Activated T-helper 17 cell treated with anti-CD3 and anti-CD28 coated beads, Interleukin-2, amount 50 U/mL, for 72 hours (primary cell): ENCODE measurements around the gene PFDN6. TPM values are rescaled to one million over a fixed set of nuclear protein-coding genes. Genes with fewer than 3 reads are reported as not detected.
A peak's percentile ranks its signal among the peaks of the same experiment; 100 is the strongest.
"Not testable (repeated sequence)": the region's sequence is repeated elsewhere in the genome, so short reads cannot be mapped to it uniquely, and the experiment has no call there.

Experiments
- ATAC-seq: fragments of 150-1000 bp; cut with Tn5 transposase; replicated peaks from 2 replicates; pipeline ENCODE4 v1.10.0; 2021; ENCODE audit warnings: mild to moderate bottlenecking, moderate library complexity
- H3K27ac Mint-ChIP-seq: one replicate; pipeline ENCODE4 v1.8.0; 2022; ENCODE audit warnings: mixed read lengths
- H3K27me3 Mint-ChIP-seq: one replicate; pipeline ENCODE4 v1.8.0; 2022; ENCODE audit warnings: mixed read lengths
- H3K36me3 Mint-ChIP-seq: one replicate; pipeline ENCODE4 v1.8.0; 2022; ENCODE audit warnings: low read depth, mild to moderate bottlenecking, mixed read lengths
- H3K4me1 Mint-ChIP-seq: one replicate; pipeline ENCODE4 v1.8.0; 2022; ENCODE audit warnings: mixed read lengths
- H3K4me3 Mint-ChIP-seq: one replicate; pipeline ENCODE4 v1.8.0; 2022; ENCODE audit warnings: mild to moderate bottlenecking, mixed read lengths
- H3K9me3 Mint-ChIP-seq: one replicate; pipeline ENCODE4 v1.8.0; 2022; ENCODE audit warnings: mixed read lengths
- total RNA-seq, 2 donors: library from RNA; stranded (reverse); gene quantifications; one replicate each; pipeline ENCODE4 v1.2.3, GENCODE V29; 2022

The PFDN6 gene
- 10 to 100 TPM; 57.9 to 81.2 TPM for total RNA-seq

GRCh38 chr6:33288921-33289783, at the start of gene PFDN6, which contains the start of gene WDR46:
Gene PFDN6, plus strand, starts transcription at chr6:33289601. Its CDS starts 256 bp downstream, at chr6:33289857.
Gene WDR46, minus strand, starts transcription at chr6:33289239. Its CDS starts 69 bp downstream, at chr6:33289170.
- H3K36me3 Mint-ChIP-seq: peaks cover 94% of the 10 kb centered on the region
- H3K4me3 Mint-ChIP-seq: peak within 1 kb of the TSS; percentile 84
- H3K9me3 Mint-ChIP-seq: no peaks in the 10 kb centered on the region
- ATAC-seq: peak; percentile 98
- H3K4me1 Mint-ChIP-seq: peaks cover 27% of the 10 kb centered on the region
- H3K27ac Mint-ChIP-seq: peak within 1 kb of the TSS; percentile 89
- H3K27me3 Mint-ChIP-seq: no peaks in the 10 kb centered on the region

- peaks cover 14% of the 10 kb centered on the region for H3K4me1 Mint-ChIP-seq
- H3K27ac Mint-ChIP-seq: peak overlapping the region; percentile 67
- H3K4me3 Mint-ChIP-seq: peak overlapping the region; percentile 51
- no peaks in the 10 kb centered on the region for H3K36me3 Mint-ChIP-seq
- H3K9me3 Mint-ChIP-seq: no peaks in the 10 kb centered on the region
- H3K27me3 Mint-ChIP-seq: peaks cover 16% of the 10 kb centered on the region
- ATAC-seq: peak; percentile 97
Observed at GRCh38 chr6:33241968-33242367, 47.4 kb upstream of the PFDN6 start.

DNA sequence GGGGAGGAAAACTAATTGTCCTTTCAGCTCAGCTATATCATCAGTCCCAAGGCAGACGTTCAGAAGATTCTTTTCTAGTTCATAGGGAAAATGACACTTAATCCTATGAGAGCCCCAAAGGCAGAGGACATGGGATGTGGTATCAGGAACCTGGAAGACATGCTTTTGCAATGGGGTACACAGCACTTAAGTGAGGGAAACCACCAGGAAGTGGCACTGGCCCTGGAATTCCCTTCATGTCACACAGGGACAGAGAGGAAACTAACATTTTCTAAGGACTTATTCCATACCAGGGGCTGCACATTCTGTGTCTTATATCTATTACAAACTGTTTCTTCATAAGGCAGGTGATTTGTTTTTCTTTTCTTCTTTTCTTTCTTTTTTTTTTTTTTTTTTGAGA, 45.9 kb upstream of the PFDN6 start:
- H3K4me1 Mint-ChIP-seq: peaks cover 15% of the 10 kb centered on the region
- H3K4me3 Mint-ChIP-seq: no peak overlapping the region
- peaks cover 16% of the 10 kb centered on the region for H3K27me3 Mint-ChIP-seq
- no peaks in the 10 kb centered on the region for H3K9me3 Mint-ChIP-seq
- H3K27ac Mint-ChIP-seq: no peak overlapping the region
- ATAC-seq: no peak
- H3K36me3 Mint-ChIP-seq: no peaks in the 10 kb centered on the region

GRCh38 chr6:33247977-33248642, 41.3 kb upstream of the PFDN6 start:
- H3K27me3 Mint-ChIP-seq: peaks cover 3% of the 10 kb centered on the region
- H3K9me3 Mint-ChIP-seq: no peaks in the 10 kb centered on the region
- ATAC-seq: peak; percentile 30
- peak overlapping the region; percentile 93 for H3K27ac Mint-ChIP-seq
- H3K4me3 Mint-ChIP-seq: peak overlapping the region; percentile 87
- peaks cover 31% of the 10 kb centered on the region for H3K4me1 Mint-ChIP-seq
- peaks cover 39% of the 10 kb centered on the region for H3K36me3 Mint-ChIP-seq

DNA sequence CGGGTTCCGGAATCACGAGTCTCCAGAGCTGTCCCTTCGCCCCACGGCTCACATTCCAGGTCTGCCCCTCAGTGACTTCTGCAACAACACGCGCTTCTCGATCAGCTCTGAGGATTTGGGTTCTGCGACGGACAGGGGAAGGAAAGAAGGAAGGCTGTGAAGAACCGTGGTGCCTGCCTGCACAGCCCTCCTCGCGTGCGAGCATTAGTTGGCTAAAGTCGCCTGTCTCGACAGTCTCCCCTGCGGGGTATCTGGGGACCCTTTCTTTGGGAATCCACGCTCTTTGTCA, 40.8 kb upstream of the PFDN6 start:
- Mint-ChIP-seq H3K4me3 (peak overlapping the region; percentile 87), H3K27me3 (peaks cover 3% of the 10 kb centered on the region), H3K27ac (peak overlapping the region; percentile 93), H3K9me3 (no peaks in the 10 kb centered on the region), H3K36me3 (peaks cover 41% of the 10 kb centered on the region), H3K4me1 (peaks cover 31% of the 10 kb centered on the region)
- peak; percentile 16 for ATAC-seq

DNA sequence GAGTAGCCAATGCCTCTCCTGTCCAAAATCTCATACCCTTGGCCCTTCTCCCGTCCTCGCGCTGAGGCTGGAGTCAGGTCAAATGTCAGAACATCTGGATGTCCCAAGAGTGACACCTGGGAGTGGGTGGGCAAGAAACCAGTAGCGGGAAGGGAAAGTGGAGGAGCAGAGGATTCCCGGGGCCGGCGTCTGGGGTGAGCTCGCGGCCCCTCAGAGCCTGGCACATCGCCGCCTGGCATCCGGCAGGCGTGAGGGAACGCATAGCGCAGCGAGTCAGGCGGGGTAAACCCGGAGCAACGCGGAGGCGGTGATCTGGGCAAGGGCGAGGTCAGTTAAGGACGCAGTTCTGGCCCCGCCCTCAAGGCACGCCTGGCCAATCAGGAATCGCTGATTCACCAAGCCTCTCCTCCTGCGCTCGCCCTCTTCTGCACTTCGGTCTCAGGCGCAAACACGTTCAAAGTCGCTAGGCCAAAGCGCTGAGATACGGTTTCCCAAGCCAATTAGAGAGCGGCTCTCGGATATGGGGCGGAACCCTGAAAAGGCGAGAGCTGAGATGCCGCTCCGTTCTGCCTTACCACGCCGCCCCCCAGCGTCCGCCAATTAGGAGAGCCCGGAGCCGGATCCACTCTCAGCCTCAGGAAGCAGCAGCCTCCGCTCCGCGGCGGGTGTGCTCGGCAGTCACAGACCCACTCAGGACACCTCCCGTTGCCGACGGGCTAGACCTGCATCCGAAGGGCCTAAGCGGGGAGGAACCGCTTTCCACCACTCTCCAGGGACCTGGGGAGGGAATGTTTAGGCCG, 40.3 kb upstream of the PFDN6 start:
- Mint-ChIP-seq H3K4me1 (peaks cover 31% of the 10 kb centered on the region), H3K36me3 (peaks cover 43% of the 10 kb centered on the region), H3K4me3 (peak overlapping the region; percentile 87), H3K27me3 (peaks cover under 1% of the 10 kb centered on the region), H3K27ac (peak overlapping the region; percentile 93), H3K9me3 (no peaks in the 10 kb centered on the region)
- ATAC-seq: peak; percentile 90

DNA sequence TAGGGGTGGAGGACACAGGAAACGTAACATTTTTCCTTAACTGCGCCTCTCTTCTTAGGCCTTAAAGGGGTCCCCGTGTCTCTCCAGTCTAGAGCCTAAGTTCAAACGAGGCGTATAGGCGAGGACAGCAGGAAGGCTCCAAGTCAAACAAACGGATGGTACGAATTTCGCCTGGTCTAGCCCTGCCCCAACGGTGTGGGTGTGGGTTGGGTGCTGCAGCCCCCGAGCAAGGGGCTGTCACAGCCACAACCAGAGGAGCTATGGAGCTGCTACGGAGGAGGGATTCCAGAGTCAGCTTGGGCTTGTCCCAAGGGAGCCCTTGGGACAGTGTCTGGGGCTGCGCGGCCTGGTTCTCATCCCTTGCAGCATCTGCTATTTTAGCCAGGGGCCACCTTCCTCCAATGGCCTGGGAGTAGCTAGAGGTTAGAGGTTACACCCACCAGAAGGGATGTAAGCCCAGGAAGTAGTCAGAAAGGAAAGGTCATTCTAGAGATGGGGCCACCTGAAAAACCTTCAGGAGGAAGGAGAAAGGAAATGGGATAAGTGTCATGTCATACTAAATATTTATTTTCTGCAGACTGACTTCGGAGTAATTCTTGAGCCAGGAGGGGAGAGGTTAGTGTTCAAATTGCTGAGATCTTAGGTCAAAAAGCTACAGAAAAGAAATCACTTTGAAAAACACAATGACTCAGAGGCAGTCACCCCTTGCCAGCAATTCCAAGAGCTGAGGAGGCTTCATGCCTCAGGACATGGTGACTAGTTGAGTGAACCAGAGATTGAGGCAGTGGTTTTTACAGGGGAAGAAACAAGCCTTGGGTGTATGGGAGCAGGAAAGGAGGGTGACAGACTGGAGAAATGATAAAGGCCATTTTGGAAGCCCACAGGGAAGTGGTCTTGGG, 39.4 kb upstream of the PFDN6 start:
- peaks cover 31% of the 10 kb centered on the region for H3K4me1 Mint-ChIP-seq
- peaks cover 47% of the 10 kb centered on the region for H3K36me3 Mint-ChIP-seq
- no peaks in the 10 kb centered on the region for H3K9me3 Mint-ChIP-seq
- peak; percentile 13 for ATAC-seq
- no peaks in the 10 kb centered on the region for H3K27me3 Mint-ChIP-seq
- H3K27ac Mint-ChIP-seq: peak overlapping the region; percentile 93
- H3K4me3 Mint-ChIP-seq: peak overlapping the region; percentile 87

DNA sequence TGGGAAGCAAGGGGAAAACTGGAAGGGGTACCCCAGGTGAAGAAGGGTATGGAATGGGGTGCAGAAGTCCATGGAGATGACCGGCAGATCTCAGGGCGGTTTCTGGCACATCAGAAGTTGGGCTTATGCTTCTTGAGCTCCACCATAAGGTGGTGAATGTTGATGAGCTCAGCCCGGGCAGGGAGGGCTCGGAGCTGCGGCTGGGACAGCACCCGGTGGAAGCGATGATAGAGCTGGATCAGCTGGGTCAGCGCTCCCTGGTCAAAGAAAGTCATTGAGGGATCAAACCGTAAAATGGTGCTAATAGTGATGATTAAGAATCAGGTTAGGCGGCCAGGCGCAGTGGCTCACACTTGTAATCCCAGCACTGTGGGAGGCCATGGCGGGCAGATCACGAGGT, 38.7 kb upstream of the PFDN6 start:
- peaks cover 50% of the 10 kb centered on the region for H3K36me3 Mint-ChIP-seq
- no peak for ATAC-seq
- H3K4me1 Mint-ChIP-seq: peaks cover 31% of the 10 kb centered on the region
- no peaks in the 10 kb centered on the region for H3K9me3 Mint-ChIP-seq
- H3K4me3 Mint-ChIP-seq: peak overlapping the region; percentile 87
- no peaks in the 10 kb centered on the region for H3K27me3 Mint-ChIP-seq
- H3K27ac Mint-ChIP-seq: peak overlapping the region; percentile 93

GRCh38 chr6:33251395-33252012, 37.9 kb upstream of the PFDN6 start:
- peaks cover 56% of the 10 kb centered on the region for H3K36me3 Mint-ChIP-seq

DNA sequence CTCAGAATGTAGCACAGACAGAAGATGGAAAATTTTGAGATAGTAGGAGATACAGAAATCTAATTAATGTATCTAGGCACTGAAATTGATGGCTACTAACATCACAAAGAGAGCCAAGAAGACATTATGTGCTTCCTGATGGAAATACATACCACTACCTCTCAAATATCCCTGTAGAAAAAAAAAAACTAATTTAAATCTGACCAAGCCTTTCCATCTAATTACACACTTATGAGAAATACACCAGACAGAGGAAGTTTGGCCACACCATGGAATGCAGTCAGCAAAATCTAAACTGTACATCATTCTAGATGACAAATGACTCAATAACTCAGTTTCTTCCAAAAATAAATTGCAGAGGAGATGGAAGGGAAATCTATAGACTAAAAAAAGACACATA, 36.6 kb upstream of the PFDN6 start:
- Mint-ChIP-seq H3K4me3 (no peak overlapping the region), H3K36me3 (peaks cover 65% of the 10 kb centered on the region), H3K27ac (peak overlapping the region; percentile 66), H3K9me3 (no peaks in the 10 kb centered on the region), H3K27me3 (no peaks in the 10 kb centered on the region), H3K4me1 (peaks cover 31% of the 10 kb centered on the region)
- no peak for ATAC-seq

More at GRCh38 chr6:33251395-33252012, 37.9 kb upstream of the PFDN6 start:
- no peak for ATAC-seq
- Mint-ChIP-seq H3K4me3 (peak overlapping the region; percentile 87), H3K27ac (peak overlapping the region; percentile 93), H3K9me3 (no peaks in the 10 kb centered on the region), H3K4me1 (peaks cover 31% of the 10 kb centered on the region), H3K27me3 (no peaks in the 10 kb centered on the region)

DNA sequence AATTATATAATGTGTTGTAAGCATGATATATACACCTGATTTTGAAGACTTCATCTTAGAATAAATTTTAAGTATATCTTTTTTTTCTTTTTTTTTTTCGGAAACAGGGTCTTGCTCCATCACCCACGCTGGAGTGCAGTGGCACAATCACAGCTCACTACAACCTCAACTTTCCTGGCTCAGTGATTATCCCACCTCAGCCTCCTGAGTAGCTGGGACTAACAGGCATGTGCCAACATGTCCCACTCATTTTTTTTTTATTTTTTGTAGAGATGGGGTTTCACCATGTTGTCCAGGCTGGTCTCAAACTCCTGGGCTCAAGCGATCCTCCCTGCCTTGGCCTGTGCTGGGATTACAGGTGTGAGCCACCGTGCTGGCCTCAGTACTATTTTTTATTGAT, 34.8 kb upstream of the PFDN6 start:
- H3K27me3 Mint-ChIP-seq: no peaks in the 10 kb centered on the region
- ATAC-seq: no peak
- H3K4me1 Mint-ChIP-seq: peaks cover 25% of the 10 kb centered on the region
- no peaks in the 10 kb centered on the region for H3K9me3 Mint-ChIP-seq
- H3K36me3 Mint-ChIP-seq: peaks cover 75% of the 10 kb centered on the region
- H3K4me3 Mint-ChIP-seq: no peak overlapping the region
- H3K27ac Mint-ChIP-seq: no peak overlapping the region

GRCh38 chr6:33259032-33259431, 30.4 kb upstream of the PFDN6 start:
- ATAC-seq: no peak
- H3K4me1 Mint-ChIP-seq: no peaks in the 10 kb centered on the region
- no peaks in the 10 kb centered on the region for H3K9me3 Mint-ChIP-seq
- no peak overlapping the region for H3K4me3 Mint-ChIP-seq
- H3K27me3 Mint-ChIP-seq: no peaks in the 10 kb centered on the region
- H3K27ac Mint-ChIP-seq: no peak overlapping the region
- H3K36me3 Mint-ChIP-seq: peaks cover 81% of the 10 kb centered on the region

DNA sequence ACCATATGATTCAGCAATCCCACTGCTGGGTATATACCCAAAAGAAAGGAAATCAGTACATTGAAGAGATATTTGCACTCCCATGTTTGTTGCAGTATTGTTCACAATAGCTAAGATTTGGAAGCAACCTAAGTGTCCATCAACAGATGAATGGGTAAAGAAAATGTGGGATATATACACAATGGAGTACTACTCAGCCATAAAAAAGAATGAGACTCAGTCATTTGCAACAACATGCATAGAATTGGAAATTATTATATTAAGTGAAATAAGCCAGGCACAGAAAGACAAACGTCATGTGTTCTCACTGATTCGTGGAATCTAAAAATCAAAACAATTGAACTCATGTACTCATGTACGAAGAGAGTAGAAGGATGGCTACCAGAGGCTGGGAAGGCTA, 26.9 kb upstream of the PFDN6 start:
- H3K4me1 Mint-ChIP-seq, H3K4me3 Mint-ChIP-seq, H3K9me3 Mint-ChIP-seq, H3K27me3 Mint-ChIP-seq, ATAC-seq: not testable (repeated sequence)
- peaks cover 96% of the 10 kb centered on the region for H3K36me3 Mint-ChIP-seq
- peak overlapping the region; percentile 50 for H3K27ac Mint-ChIP-seq
